ENCODE measurements around the gene MRTO4. TPM values are rescaled to one million over a fixed set of nuclear protein-coding genes. Genes with fewer than 3 reads are reported as not detected.
"Not testable (repeated sequence)": the region's sequence is repeated elsewhere in the genome, so short reads cannot be mapped to it uniquely, and the experiment has no call there.

MRTO4 gene
- total and polyA plus RNA-seq, 8 donors: 17.6 to 34.6 (median 30.9) TPM

DNA sequence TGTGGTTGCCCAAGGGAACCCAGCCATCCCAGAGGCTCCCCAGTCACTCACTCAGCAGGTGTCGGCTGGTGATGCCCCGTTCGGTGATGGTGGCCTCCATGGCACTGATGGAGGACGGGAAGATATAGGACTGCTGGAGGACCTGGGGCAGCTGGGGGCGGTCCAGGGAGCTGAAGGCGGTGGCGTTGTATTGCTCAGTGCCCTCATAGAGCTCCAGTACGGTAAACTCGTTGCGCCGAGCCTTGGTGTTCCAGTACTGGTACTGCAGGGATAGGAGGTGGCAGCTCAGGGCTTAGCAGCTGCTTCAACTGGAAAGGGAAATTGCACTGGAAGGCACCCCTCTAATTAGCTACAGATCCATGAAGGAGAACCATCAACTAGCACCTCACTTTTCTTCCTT is 29.0 kb upstream of the MRTO4 start:
- H3K4me1 ChIP-seq: peaks cover 0 to 14% of the 10 kb centered on the region in 2 donors
- H3K27me3 ChIP-seq: no peaks in the 10 kb centered on the region
- TF ChIP-seq, protein P1, sequence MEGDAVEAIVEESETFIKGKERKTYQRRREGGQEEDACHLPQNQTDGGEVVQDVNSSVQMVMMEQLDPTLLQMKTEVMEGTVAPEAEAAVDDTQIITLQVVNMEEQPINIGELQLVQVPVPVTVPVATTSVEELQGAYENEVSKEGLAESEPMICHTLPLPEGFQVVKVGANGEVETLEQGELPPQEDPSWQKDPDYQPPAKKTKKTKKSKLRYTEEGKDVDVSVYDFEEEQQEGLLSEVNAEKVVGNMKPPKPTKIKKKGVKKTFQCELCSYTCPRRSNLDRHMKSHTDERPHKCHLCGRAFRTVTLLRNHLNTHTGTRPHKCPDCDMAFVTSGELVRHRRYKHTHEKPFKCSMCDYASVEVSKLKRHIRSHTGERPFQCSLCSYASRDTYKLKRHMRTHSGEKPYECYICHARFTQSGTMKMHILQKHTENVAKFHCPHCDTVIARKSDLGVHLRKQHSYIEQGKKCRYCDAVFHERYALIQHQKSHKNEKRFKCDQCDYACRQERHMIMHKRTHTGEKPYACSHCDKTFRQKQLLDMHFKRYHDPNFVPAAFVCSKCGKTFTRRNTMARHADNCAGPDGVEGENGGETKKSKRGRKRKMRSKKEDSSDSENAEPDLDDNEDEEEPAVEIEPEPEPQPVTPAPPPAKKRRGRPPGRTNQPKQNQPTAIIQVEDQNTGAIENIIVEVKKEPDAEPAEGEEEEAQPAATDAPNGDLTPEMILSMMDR (IDR thresholded peaks at IDR 0.05): no peak
- no peak overlapping the region for H3K4me3 ChIP-seq
- H3K27ac ChIP-seq: no peak overlapping the region
- no peak for ATAC-seq
- peaks cover 0 to 99% of the 10 kb centered on the region in 2 donors for H3K36me3 ChIP-seq
- intact Hi-C loops (cut with DNase I): no loop called here
- no peak for DNase-seq
- H3K9me3 ChIP-seq: no peaks in the 10 kb centered on the region

DNA sequence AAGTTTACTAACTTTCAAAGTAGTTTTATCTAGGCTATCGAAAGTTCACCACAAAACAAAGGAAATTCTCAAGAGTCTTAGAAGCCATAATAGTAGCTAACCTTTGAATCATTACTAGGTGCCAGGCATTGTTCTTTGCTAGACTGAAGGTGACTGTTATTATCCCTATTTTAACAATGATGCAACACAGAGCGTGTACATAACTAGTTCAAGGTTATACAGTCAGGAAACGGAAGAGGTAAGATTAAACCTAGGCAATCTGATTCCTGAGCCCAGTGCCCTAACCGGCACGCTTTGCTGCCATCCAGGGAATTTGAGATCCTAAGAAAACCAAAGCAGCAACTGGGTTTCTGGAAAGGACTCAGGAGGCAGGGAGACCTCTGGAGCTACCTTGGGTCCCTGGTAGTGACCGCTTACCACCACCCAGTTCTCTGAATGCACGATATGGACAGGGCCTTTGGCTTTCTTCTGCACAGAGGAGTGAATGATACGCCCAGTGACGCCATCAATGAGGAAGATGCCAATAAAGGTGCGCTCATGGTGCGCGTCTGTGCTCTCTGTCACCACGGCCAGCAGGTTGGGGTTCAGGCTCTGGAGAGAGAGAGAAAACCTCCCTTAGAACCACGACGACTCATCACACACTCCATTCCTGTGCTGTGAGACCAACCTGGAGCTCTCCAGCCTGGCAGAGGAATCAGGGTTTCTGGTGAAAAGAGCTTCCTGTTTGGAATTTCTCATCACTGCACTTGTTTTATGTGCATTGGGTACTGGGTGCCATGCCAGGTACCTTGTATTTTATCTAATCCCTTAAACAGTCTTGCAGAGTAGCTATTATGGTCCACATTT is 28.4 kb upstream of the MRTO4 start:
- no peaks in the 10 kb centered on the region for H3K9me3 ChIP-seq
- H3K4me1 ChIP-seq: peaks cover 0 to 14% of the 10 kb centered on the region in 2 donors
- H3K4me3 ChIP-seq: no peak overlapping the region
- H3K27ac ChIP-seq: no peak overlapping the region
- H3K27me3 ChIP-seq: no peaks in the 10 kb centered on the region
- peaks cover 0 to 99% of the 10 kb centered on the region in 2 donors for H3K36me3 ChIP-seq
- ATAC-seq (no peak), DNase-seq (no peak)
- intact Hi-C loops (cut with DNase I): no loop called here
- TF ChIP-seq, protein P1 (IDR thresholded peaks at IDR 0.05): no peak

DNA sequence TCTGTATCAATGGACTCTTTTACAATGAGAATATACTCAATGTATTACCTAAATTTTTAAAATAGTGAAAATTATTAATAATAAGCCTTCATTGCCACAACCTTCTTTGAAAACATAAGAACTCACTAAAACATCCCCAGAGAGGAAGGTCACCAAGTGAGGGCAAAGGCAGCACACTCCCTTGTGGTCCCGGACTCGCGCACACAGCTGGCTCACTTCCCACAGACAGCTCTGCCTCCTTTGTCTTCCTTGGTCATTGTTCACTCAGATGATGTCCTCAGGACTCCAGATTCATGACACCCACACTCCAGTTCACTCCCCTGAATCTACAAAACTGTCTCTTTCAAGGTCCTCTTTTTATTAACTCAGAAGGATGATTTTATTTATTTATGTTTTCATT is 22.4 kb upstream of the MRTO4 start:
- TF ChIP-seq, protein P1 (IDR thresholded peaks at IDR 0.05): no peak
- H3K9me3 ChIP-seq: no peaks in the 10 kb centered on the region
- intact Hi-C loops (cut with DNase I): no loop called here
- H3K36me3 ChIP-seq: peaks cover 0 to 99% of the 10 kb centered on the region in 2 donors
- ATAC-seq: no peak
- H3K4me3 ChIP-seq: no peak overlapping the region
- no peak overlapping the region for H3K27ac ChIP-seq
- no peaks in the 10 kb centered on the region for H3K27me3 ChIP-seq
- H3K4me1 ChIP-seq: no peaks in the 10 kb centered on the region
- DNase-seq: no peak

DNA sequence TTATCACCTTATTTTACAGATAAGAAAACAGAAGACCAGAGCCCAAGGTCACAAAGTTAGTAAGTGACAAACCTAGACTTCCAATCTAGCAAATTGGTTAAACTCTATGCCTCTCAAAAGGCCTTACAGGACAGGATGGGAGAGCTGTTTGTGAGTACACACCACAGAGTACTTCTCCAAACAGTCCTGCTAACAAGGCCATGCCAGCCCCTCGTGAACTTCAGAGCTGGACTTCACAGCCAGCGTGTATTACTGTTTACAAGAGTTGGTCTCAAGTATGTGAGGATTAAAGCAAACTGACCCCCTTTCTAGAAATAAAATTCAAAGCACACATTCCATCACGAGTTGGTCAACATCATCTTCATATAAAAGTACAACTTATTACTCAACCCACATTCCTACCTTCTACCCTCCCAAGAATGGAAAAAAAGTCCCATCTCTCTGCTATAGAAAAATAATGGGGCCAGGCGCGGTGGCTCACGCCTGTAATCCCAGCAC is 21.7 kb upstream of the MRTO4 start:
- intact Hi-C loops (cut with DNase I): no loop called here
- ATAC-seq: peak; percentile 74
- Histone ChIP-seq H3K4me1 (no peaks in the 10 kb centered on the region), H3K4me3 (no peak overlapping the region), H3K27me3 (no peaks in the 10 kb centered on the region), H3K36me3 (peaks cover 0 to 99% of the 10 kb centered on the region in 2 donors), H3K9me3 (no peaks in the 10 kb centered on the region), H3K27ac (no peak overlapping the region)
- TF ChIP-seq, protein P1 (IDR thresholded peaks at IDR 0.05): no peak
- DNase-seq: no peak

DNA sequence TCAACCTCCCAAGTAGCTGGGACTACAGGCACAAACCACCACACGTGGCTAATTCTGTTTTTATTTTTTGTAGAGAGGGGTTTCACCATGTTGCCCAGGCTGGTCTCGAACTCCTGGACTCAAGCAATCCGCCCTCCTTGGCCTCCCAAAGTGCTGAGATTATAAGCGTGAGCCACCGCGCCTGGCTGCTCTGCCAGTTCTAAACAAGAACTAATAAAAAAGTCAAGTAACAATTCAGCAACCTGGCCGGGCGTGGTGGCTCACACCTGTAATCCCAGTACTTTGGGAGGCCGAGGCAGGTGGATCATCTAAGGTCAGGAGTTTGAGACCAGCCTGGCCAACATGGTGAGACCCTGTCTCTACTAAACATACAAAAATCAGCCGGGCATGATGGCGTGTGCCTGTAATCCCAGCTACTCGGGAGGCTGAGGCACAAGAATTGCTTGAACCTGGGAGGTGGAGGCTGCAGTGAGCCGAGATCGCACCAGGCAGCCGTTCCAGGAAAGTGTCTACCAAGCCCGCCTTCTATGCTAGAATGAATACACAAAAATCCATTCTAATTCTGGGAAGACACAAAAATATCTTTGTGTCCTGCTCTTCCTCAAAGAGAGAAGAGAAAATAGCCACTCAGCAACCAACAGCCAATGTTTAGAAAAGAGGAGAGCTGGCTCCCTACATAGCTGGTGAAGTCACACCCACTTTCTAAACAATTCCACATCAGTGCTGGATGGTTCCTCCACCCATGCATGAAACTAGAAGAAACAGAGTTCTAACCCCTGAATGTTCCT is 19.7 kb upstream of the MRTO4 start:
- H3K27me3 ChIP-seq; intact Hi-C loops (cut with DNase I); H3K9me3 ChIP-seq; H3K4me3 ChIP-seq; H3K4me1 ChIP-seq; DNase-seq: not testable (repeated sequence)
- ATAC-seq: peak; percentile 16
- H3K27ac ChIP-seq: peak overlapping the region in 1 of 2 donors; percentile 13
- peaks cover 0 to 99% of the 10 kb centered on the region in 2 donors for H3K36me3 ChIP-seq

All from left lung (tissue), 10 donors.